WERI-Rb-1 (cell line): ENCODE measurements around the gene AKAP13.

Experiments
- DNase-seq: peaks from one replicate; pipeline ENCODE4 v3.0.0-alpha.2; 2020
- H3K27ac ChIP-seq: fragments of 250-450 bp; sonication (Bioruptor Pico); 2 replicates; pipeline ENCODE4 v1.5.1; 2020; ENCODE audit warnings: mild to moderate bottlenecking, moderate library complexity
- H3K27me3 ChIP-seq: fragments of 250-450 bp; sonication (Bioruptor Pico); 2 replicates; pipeline ENCODE4 v1.5.1; 2021; ENCODE audit warnings: mild to moderate bottlenecking, low read depth, moderate library complexity; ENCODE audit not compliant: insufficient read depth, severe bottlenecking
- H3K36me3 ChIP-seq: fragments of 250-450 bp; sonication (Bioruptor Pico); 2 replicates; pipeline ENCODE4 v1.5.1; 2020; ENCODE audit warnings: mild to moderate bottlenecking, moderate library complexity
- H3K4me3 ChIP-seq: 2 replicates; pipeline ENCODE4 v1.5.1; 2011; ENCODE audit warnings: low read depth, mild to moderate bottlenecking, control low read depth, low read length
- H3K9me3 ChIP-seq: fragments of 250-450 bp; sonication (Bioruptor Pico); 2 replicates; pipeline ENCODE4 v1.5.1; 2021; ENCODE audit warnings: mild to moderate bottlenecking, moderate library complexity; ENCODE audit not compliant: severe bottlenecking
- CTCF ChIP-seq: IDR thresholded peaks from 2 replicates; pipeline ENCODE4 v1.5.1; 2011; ENCODE audit warnings: low read depth, mild to moderate bottlenecking, control low read depth, inconsistent platforms, low read length

Gene AKAP13

GRCh38 chr15:85356276-85356675 is 24.1 kb upstream of the AKAP13 start:
- H3K9me3 ChIP-seq, result no peaks in the 10 kb centered on the region
- no peak overlapping the region for H3K27ac ChIP-seq
- TF ChIP-seq CTCF, result no peak
- no peak overlapping the region for H3K4me3 ChIP-seq
- DNase-seq, result no peak
- no peaks in the 10 kb centered on the region for H3K36me3 ChIP-seq
- no peaks in the 10 kb centered on the region for H3K27me3 ChIP-seq

GRCh38 chr15:85361323-85361722 is 19.1 kb upstream of the AKAP13 start:
- DNase-seq, result no peak
- Histone ChIP-seq H3K36me3 (no peaks in the 10 kb centered on the region), H3K9me3 (no peaks in the 10 kb centered on the region), H3K27me3 (no peaks in the 10 kb centered on the region), H3K27ac (no peak overlapping the region), H3K4me3 (no peak overlapping the region)
- TF ChIP-seq CTCF, result no peak

- Histone ChIP-seq H3K36me3 (no peaks in the 10 kb centered on the region), H3K4me3 (no peak overlapping the region), H3K27ac (no peak overlapping the region), H3K9me3 (no peaks in the 10 kb centered on the region), H3K27me3 (no peaks in the 10 kb centered on the region)
- TF ChIP-seq CTCF, result no peak
- DNase-seq, result no peak
Measured at GRCh38 chr15:85362436-85363081, 17.8 kb upstream of the AKAP13 start.

DNA sequence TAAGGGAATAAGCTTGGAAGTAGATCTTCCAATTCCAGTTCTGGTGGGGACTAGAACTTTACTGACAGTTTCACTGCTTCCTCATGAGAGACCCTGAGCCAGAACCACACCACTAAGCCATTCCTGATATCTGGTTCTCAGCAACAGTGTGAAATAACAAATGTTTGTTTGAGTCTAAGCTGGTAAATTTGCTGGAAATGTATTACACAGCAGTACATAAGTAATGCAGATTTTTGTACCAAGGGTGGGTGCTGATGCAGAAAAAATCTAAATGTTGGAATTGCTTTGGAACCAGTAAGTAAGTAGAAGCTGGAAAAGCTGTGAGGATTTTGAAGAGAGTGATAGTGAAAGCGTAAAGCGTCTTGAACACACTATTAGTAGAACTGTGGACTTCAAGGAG is 14.4 kb upstream of the AKAP13 start:
- Histone ChIP-seq H3K9me3 (no peaks in the 10 kb centered on the region), H3K27ac (no peak overlapping the region), H3K27me3 (no peaks in the 10 kb centered on the region), H3K4me3 (no peak overlapping the region), H3K36me3 (no peaks in the 10 kb centered on the region)
- DNase-seq, result no peak
- no peak for TF ChIP-seq CTCF

DNA sequence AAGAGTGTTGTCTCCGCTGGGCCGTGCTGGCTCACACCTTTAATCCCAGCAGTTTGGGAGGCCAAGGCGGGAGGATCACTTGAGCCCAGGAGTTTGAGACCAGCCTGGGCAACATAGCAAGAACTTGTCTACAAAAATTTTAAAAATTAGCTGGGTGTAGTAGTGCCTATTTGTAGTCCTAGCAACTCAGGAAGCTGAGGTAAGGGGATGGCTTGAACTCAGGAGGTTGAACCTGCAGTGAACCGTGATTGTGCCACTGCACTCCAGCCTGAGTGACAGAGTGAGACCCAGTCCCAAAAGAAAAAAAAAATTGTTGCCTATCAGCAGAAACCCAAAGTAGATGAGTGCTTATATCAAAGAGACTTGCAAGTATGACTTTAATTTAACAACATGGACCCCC is 12.7 kb upstream of the AKAP13 start:
- DNase-seq, result peak; percentile 45
- no peaks in the 10 kb centered on the region for H3K27me3 ChIP-seq
- H3K27ac ChIP-seq, result no peak overlapping the region
- no peak overlapping the region for H3K4me3 ChIP-seq
- no peaks in the 10 kb centered on the region for H3K36me3 ChIP-seq
- no peak for TF ChIP-seq CTCF
- no peaks in the 10 kb centered on the region for H3K9me3 ChIP-seq

DNA sequence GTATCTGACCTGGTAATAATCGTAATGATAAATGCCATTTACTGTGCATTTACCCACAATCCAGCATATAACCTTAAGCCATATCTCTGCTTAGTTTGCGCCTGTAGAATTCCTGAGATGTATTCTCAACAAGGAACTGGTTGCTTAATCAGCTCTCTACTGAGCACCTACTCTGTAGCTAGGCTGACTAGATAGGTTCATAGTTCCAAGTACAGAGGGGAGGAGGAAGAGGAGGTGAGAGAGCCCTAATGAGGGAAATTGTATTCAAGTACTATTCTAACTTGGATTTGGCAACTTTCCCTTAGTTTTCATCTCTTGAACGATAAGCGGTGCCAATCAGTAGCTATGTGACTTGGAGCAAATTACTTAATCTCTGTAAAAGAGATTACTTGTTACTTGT is 5.6 kb upstream of the AKAP13 start:
- Histone ChIP-seq H3K36me3 (no peaks in the 10 kb centered on the region), H3K4me3 (no peak overlapping the region), H3K9me3 (no peaks in the 10 kb centered on the region), H3K27ac (no peak overlapping the region), H3K27me3 (no peaks in the 10 kb centered on the region)
- no peak for TF ChIP-seq CTCF
- no peak for DNase-seq
